Fibroblast of skin of left biceps (primary cell): Measurements from ENCODE around the gene LRRC27.
A peak's percentile ranks its signal among the peaks of the same experiment; 100 is the strongest.
"Not testable (repeated sequence)": the region's sequence is repeated elsewhere in the genome, so short reads cannot be mapped to it uniquely, and the experiment has no call there.

ENCODE experiments used
- DNase-seq, 2 experiments: peaks; one replicate each; pipeline ENCODE4 v3.0.0-alpha.2; 2013; ENCODE audit warnings: low read depth in 2 of 2

The LRRC27 gene

GRCh38 chr10:132331601-132332432 is at the start of gene LRRC27:
Gene LRRC27 (plus strand): TSS chr10:132332193. CDS start chr10:132333525, 1,332 bp downstream.
- peak; percentile 92 to 93 for DNase-seq

GRCh38 chr10:132282667-132283603 is 49.1 kb upstream of the LRRC27 start:
- no peak for DNase-seq

- no peak for DNase-seq
Observed at GRCh38 chr10:132283604-132284382, 48.2 kb upstream of the LRRC27 start.

- no peak for DNase-seq
Observed at GRCh38 chr10:132289439-132289838, 42.6 kb upstream of the LRRC27 start.

- no peak for DNase-seq
Observed at GRCh38 chr10:132290631-132291030, 41.4 kb upstream of the LRRC27 start.

- no peak for DNase-seq
Observed at GRCh38 chr10:132291826-132292225, 40.2 kb upstream of the LRRC27 start.

GRCh38 chr10:132292287-132293200 is 39.4 kb upstream of the LRRC27 start:
- no peak for DNase-seq

GRCh38 chr10:132293201-132293812 is 38.7 kb upstream of the LRRC27 start:
- DNase-seq, result no peak

- DNase-seq, result no peak
Observed at GRCh38 chr10:132293813-132294520, 38.0 kb upstream of the LRRC27 start.

- DNase-seq, result no peak
Observed at GRCh38 chr10:132294561-132295318, 37.3 kb upstream of the LRRC27 start.

GRCh38 chr10:132295481-132295880 is 36.5 kb upstream of the LRRC27 start:
- not testable (repeated sequence) for DNase-seq

- no peak for DNase-seq
Observed at GRCh38 chr10:132296666-132297443, 35.1 kb upstream of the LRRC27 start.

- DNase-seq, result no peak
Observed at GRCh38 chr10:132297526-132297925, 34.5 kb upstream of the LRRC27 start.

GRCh38 chr10:132298038-132298881 is 33.7 kb upstream of the LRRC27 start:
- no peak for DNase-seq

- no peak for DNase-seq
Observed at GRCh38 chr10:132299371-132300336, 32.3 kb upstream of the LRRC27 start.

- DNase-seq, result no peak
Observed at GRCh38 chr10:132300582-132300981, 31.4 kb upstream of the LRRC27 start.
